Caco-2 (cell line): Measurements from ENCODE around the gene MS4A6E. TPM values are rescaled to one million over a fixed set of nuclear protein-coding genes. Genes with fewer than 3 reads are reported as not detected.

Experiments used
- BruUV-seq: library from RNA; stranded (reverse); fragments of 400-500 nt; replicated peaks from 2 replicates; lab custom pipeline; 2021; lab: Mats Ljungman, UMichigan
- CTCF ChIA-PET: fragments of 300-600 bp; sonication (Branson Sonifier 250); formaldehyde crosslinking; loops from one replicate; lab custom pipeline; 2022; ENCODE audit warnings: antibody characterized with exemption; lab: Charles Lee
- POLR2A ChIA-PET: fragments of 300-600 bp; sonication (Branson Sonifier 250); formaldehyde crosslinking; loops from one replicate; lab custom pipeline; 2022; ENCODE audit warnings: antibody characterized with exemption; lab: Charles Lee
- DNase-seq, 2 experiments: peaks; one replicate each; pipeline versions ENCODE4 v3.0.0 to v3.0.0-alpha.2; 2020 to 2022
- H3K27me3 ChIP-seq: replicated peaks from 2 replicates; pipeline ENCODE4 v1.6.0; 2011; ENCODE audit warnings: low read length; ENCODE audit not compliant: control insufficient read depth, insufficient read depth
- H3K36me3 ChIP-seq: 2 replicates; pipeline ENCODE4 v1.5.1; 2011; ENCODE audit warnings: low read length; ENCODE audit not compliant: control insufficient read depth, insufficient read depth
- H3K4me1 ChIP-seq: fragments of 250-450 bp; sonication (Bioruptor Pico); 2 replicates; pipeline ENCODE4 v1.5.1; 2020; ENCODE audit warnings: mild to moderate bottlenecking
- H3K4me3 ChIP-seq: 2 replicates; pipeline ENCODE4 v1.5.1; 2011; ENCODE audit warnings: low read depth, mild to moderate bottlenecking, control low read depth, low read length
- H3K9me3 ChIP-seq: fragments of 250-450 bp; sonication (Bioruptor Pico); 2 replicates; pipeline ENCODE4 v1.5.1; 2020; ENCODE audit warnings: mild to moderate bottlenecking, moderate library complexity
- H3K27ac Mint-ChIP-seq: one replicate; pipeline ENCODE4 v1.8.0; 2022; ENCODE audit warnings: mixed read lengths; ENCODE audit not compliant: unreplicated experiment
- H3K27me3 Mint-ChIP-seq: one replicate; pipeline ENCODE4 v1.8.0; 2022; ENCODE audit warnings: mixed read lengths; ENCODE audit not compliant: insufficient read depth, unreplicated experiment
- H3K36me3 Mint-ChIP-seq: one replicate; pipeline ENCODE4 v1.8.0; 2022; ENCODE audit warnings: mild to moderate bottlenecking, mixed read lengths; ENCODE audit not compliant: insufficient read depth, unreplicated experiment
- H3K4me1 Mint-ChIP-seq: one replicate; pipeline ENCODE4 v1.8.0; 2022; ENCODE audit warnings: low read depth, mixed read lengths; ENCODE audit not compliant: unreplicated experiment
- H3K4me3 Mint-ChIP-seq: one replicate; pipeline ENCODE4 v1.8.0; 2022; ENCODE audit warnings: mild to moderate bottlenecking, moderate library complexity, mixed read lengths; ENCODE audit not compliant: unreplicated experiment
- H3K9me3 Mint-ChIP-seq: one replicate; pipeline ENCODE4 v1.8.0; 2022; ENCODE audit warnings: mixed read lengths; ENCODE audit not compliant: unreplicated experiment
- intact Hi-C: fragments of 100-400 bp; cut with micrococcal nuclease; formaldehyde crosslinking; loops from one replicate; pipeline ENCODE4 v1.10.0; 2022; ENCODE audit not compliant: unreplicated experiment
- total RNA-seq: library from RNA; stranded (reverse); gene quantifications from 2 replicates; pipeline ENCODE4 v1.2.3, GENCODE V29; 2022
- TF ChIP-seq, protein P1 (sequence below), 2 experiments: fragments of 200-600 bp in 1 of 2; IDR thresholded peaks; 1 replicate in 1 of 2; 2 replicates in 1 of 2; pipeline versions ENCODE4 v1.5.1 to v1.8.0; 2011 to 2022; ENCODE audit warnings: antibody characterized with exemption in 1 of 2, control low read depth in 1 of 2, inconsistent platforms in 1 of 2, low read depth in 1 of 2, low read length in 1 of 2, mild to moderate bottlenecking in 1 of 2, moderate library complexity in 1 of 2; ENCODE audit not compliant: insufficient read depth in 1 of 2, severe bottlenecking in 1 of 2, unreplicated experiment in 1 of 2

MS4A6E gene
- total RNA-seq, 1 experiment from 2014 or later = not detected

DNA sequence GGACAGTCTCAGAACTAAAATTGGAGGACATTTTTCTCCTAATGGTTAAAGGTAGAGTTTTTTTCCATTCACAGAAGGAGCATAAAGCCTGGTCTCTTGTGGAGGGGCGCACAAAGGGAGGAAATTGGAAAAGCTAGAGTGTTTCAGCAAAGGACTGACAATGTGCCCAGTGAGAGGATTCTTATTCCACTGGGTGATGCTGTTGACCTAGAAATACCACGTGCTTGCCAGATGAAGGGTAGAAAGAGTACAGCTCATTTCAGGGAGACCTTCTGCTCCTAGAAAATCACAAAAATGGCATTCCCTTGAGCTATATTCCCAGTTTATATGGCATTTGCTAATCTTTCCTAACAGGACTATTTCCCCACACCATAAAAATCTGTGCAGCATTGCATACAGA, 21.1 kb downstream of the MS4A6E start:
- no peaks in the 10 kb centered on the region for H3K27me3 Mint-ChIP-seq
- no peaks in the 10 kb centered on the region for H3K9me3 ChIP-seq
- no peaks in the 10 kb centered on the region for H3K36me3 Mint-ChIP-seq
- POLR2A ChIA-PET = no interaction called here
- H3K36me3 ChIP-seq = no peaks in the 10 kb centered on the region
- intact Hi-C loops = loop anchor here (5.0 kb wide), 1 partner anchor 269 kb away; no protein-coding TSS in a partner anchor
- CTCF ChIA-PET = interaction anchor here (1.3 kb wide), 1 partner anchor 83 kb away, joined by 3 read pairs; no protein-coding TSS in a partner anchor
- peaks cover 10% of the 10 kb centered on the region for H3K4me1 ChIP-seq
- peaks cover 1% of the 10 kb centered on the region for H3K9me3 Mint-ChIP-seq
- no peak overlapping the region for H3K4me3 Mint-ChIP-seq
- H3K4me1 Mint-ChIP-seq = peaks cover 10% of the 10 kb centered on the region
- BruUV-seq = no TSS peak
- no peak overlapping the region for H3K4me3 ChIP-seq
- no peaks in the 10 kb centered on the region for H3K27me3 ChIP-seq
- H3K27ac Mint-ChIP-seq = no peak overlapping the region
- DNase-seq = no peak
- TF ChIP-seq, protein P1, sequence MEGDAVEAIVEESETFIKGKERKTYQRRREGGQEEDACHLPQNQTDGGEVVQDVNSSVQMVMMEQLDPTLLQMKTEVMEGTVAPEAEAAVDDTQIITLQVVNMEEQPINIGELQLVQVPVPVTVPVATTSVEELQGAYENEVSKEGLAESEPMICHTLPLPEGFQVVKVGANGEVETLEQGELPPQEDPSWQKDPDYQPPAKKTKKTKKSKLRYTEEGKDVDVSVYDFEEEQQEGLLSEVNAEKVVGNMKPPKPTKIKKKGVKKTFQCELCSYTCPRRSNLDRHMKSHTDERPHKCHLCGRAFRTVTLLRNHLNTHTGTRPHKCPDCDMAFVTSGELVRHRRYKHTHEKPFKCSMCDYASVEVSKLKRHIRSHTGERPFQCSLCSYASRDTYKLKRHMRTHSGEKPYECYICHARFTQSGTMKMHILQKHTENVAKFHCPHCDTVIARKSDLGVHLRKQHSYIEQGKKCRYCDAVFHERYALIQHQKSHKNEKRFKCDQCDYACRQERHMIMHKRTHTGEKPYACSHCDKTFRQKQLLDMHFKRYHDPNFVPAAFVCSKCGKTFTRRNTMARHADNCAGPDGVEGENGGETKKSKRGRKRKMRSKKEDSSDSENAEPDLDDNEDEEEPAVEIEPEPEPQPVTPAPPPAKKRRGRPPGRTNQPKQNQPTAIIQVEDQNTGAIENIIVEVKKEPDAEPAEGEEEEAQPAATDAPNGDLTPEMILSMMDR (IDR thresholded peaks at IDR 0.05; ENCODE audit: insufficient read depth in 1 of 2, low read depth in 1 of 2, low read length in 1 of 2, severe bottlenecking in 1 of 2, unreplicated experiment in 1 of 2) = no peak

DNA sequence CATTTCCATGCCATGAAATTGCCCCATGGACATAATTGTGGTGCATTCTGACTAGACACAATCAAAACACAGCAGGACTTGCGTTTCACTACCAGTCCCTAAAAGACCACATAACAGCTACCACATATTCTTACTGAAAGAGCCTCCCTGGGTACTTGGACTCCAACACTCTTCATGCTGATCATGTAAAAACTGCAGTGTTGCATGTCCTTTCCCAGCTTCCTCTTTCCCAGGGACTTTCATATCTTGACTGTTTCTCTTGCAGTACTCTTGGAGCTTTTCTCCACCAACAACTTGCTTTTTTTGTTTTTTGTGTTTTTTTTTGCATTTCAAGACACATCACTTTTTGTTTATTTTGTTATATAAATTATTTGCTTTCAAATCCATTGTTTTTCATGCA, 22.9 kb downstream of the MS4A6E start:
- H3K27me3 ChIP-seq = no peaks in the 10 kb centered on the region
- Mint-ChIP-seq H3K27ac (no peak overlapping the region), H3K4me1 (peaks cover 10% of the 10 kb centered on the region), H3K9me3 (peaks cover 19% of the 10 kb centered on the region), H3K4me3 (no peak overlapping the region), H3K36me3 (no peaks in the 10 kb centered on the region), H3K27me3 (no peaks in the 10 kb centered on the region)
- TF ChIP-seq, protein P1 (IDR thresholded peaks at IDR 0.05; ENCODE audit: insufficient read depth in 1 of 2, low read depth in 1 of 2, low read length in 1 of 2, severe bottlenecking in 1 of 2, unreplicated experiment in 1 of 2) = no peak
- peaks cover 10% of the 10 kb centered on the region for H3K4me1 ChIP-seq
- H3K36me3 ChIP-seq = no peaks in the 10 kb centered on the region
- CTCF ChIA-PET = no interaction called here
- intact Hi-C loops = loop anchor here (5.0 kb wide), 1 partner anchor 267 kb away; no protein-coding TSS in a partner anchor
- POLR2A ChIA-PET = no interaction called here
- BruUV-seq = no TSS peak
- DNase-seq = no peak
- no peak overlapping the region for H3K4me3 ChIP-seq
- H3K9me3 ChIP-seq = no peaks in the 10 kb centered on the region

- Histone ChIP-seq H3K9me3 (peaks cover 11% of the 10 kb centered on the region), H3K27me3 (no peaks in the 10 kb centered on the region), H3K4me3 (no peak overlapping the region), H3K4me1 (no peaks in the 10 kb centered on the region), H3K36me3 (no peaks in the 10 kb centered on the region)
- H3K36me3 Mint-ChIP-seq = no peaks in the 10 kb centered on the region
- BruUV-seq = no TSS peak
- no peaks in the 10 kb centered on the region for H3K27me3 Mint-ChIP-seq
- H3K4me1 Mint-ChIP-seq = no peaks in the 10 kb centered on the region
- TF ChIP-seq, protein P1 (IDR thresholded peaks at IDR 0.05; ENCODE audit: insufficient read depth in 1 of 2, low read depth in 1 of 2, low read length in 1 of 2, severe bottlenecking in 1 of 2, unreplicated experiment in 1 of 2) = no peak
- POLR2A ChIA-PET = no interaction called here
- H3K27ac Mint-ChIP-seq = no peak overlapping the region
- no peak for DNase-seq
- intact Hi-C loops = no loop called here
- H3K9me3 Mint-ChIP-seq = peaks cover 32% of the 10 kb centered on the region
- H3K4me3 Mint-ChIP-seq = no peak overlapping the region
- CTCF ChIA-PET = no interaction called here
Measured at GRCh38 chr11:60357771-60358170, 30.7 kb downstream of the MS4A6E start.
